Heart left ventricle (tissue), 13 donors: ENCODE data around the gene KLHDC1.

Experiments used
- CTCF ChIP-seq, 12 donors: fragments of 200-600 bp; sonication (generic) in 4 of 12; IDR thresholded peaks; one replicate each; pipeline versions ENCODE4 v1.5.0 to v1.8.0; 2018 to 2022; ENCODE audit warnings: antibody characterized with exemption in 12 of 12, mild to moderate bottlenecking in 5 of 12
- POLR2A ChIP-seq, 2 donors: fragments of 450-650 bp; IDR thresholded peaks; one replicate each; pipeline ENCODE4 v1.6.1; 2017; ENCODE audit warnings: antibody characterized with exemption in 2 of 2, mild to moderate bottlenecking in 2 of 2, moderate library complexity in 2 of 2
- donor health status: ischemic (EF 13 %, LVEDD 7.1; RV severe dilation, severe dysfunction).
- donor health status: DM: no; HTN: yes; CAD: no.
- donor health status: DM: no; HTN: no; CAD: no.
- donor health status: ischemic (EF 25% LVEDD 6.9; RV normal size, moderate dysfunction).
- donor health status: ischemic (EF 25% LVEDD 5.7; RV mildly dilated, moderate dysfunction).
- donor health status: ischemic (EF 35%, LVEDD 5.7; RV mildly dilated, moderate dysfunction).
- donor health status: nonischemic (EF 11% LVEDD 7.7; RV severe dilation, severe dysfunction).
- donor health status: DM: yes; HTN: yes; CAD: no.
- donor health status: PGD.
- donor health status: ischemic (EF 29% LVEDD 5.4; RV normal size, mild dysfunction).
- donor health status: nonischemic (EF 23%, LVEDD 6.1; RV moderate dilation, normal function).

GRCh38 chr14:49654511-49654910 is 38.4 kb upstream of the KLHDC1 start:
- TF ChIP-seq CTCF (IDR thresholded peaks at IDR 0.05): no peak
- TF ChIP-seq POLR2A (IDR thresholded peaks at IDR 0.05): no peak
